Mucosa of rectum (tissue), 2 donors: ENCODE data around the gene PFKFB2.
"Not testable (repeated sequence)": the region's sequence is repeated elsewhere in the genome, so short reads cannot be mapped to it uniquely, and the experiment has no call there.

Experiments used
- H3K27ac ChIP-seq, 2 donors: one replicate each; pipeline ENCODE4 v1.7.0; 2013; ENCODE audit warnings: inconsistent platforms in 2 of 2, low read depth in 2 of 2, low read length in 2 of 2
- H3K27me3 ChIP-seq, 2 donors: one replicate each; pipeline ENCODE4 v1.7.0; 2013; ENCODE audit warnings: low read length in 2 of 2; ENCODE audit not compliant: control insufficient read depth in 2 of 2, insufficient read depth in 2 of 2
- H3K36me3 ChIP-seq, 2 donors: one replicate each; pipeline ENCODE4 v1.7.0; 2013; ENCODE audit warnings: low read length in 2 of 2; ENCODE audit not compliant: control insufficient read depth in 2 of 2, insufficient read depth in 2 of 2
- H3K4me1 ChIP-seq, 2 donors: one replicate each; pipeline ENCODE4 v1.7.0; 2013; ENCODE audit warnings: low read length in 2 of 2, mild to moderate bottlenecking in 1 of 2; ENCODE audit not compliant: control insufficient read depth in 2 of 2, insufficient read depth in 2 of 2
- H3K4me3 ChIP-seq, 2 donors: one replicate each; pipeline ENCODE4 v1.7.0; 2013; ENCODE audit warnings: low read length in 2 of 2
- H3K9ac ChIP-seq, 2 donors: one replicate each; pipeline ENCODE4 v1.7.0; 2013; ENCODE audit warnings: low read length in 2 of 2, low read depth in 1 of 2, mild to moderate bottlenecking in 1 of 2
- H3K9me3 ChIP-seq, 2 donors: one replicate each; pipeline ENCODE4 v1.7.0; 2013; ENCODE audit warnings: low read length in 2 of 2; ENCODE audit not compliant: control insufficient read depth in 2 of 2
- donor health status: healthy.
- donor health status: Normal muscosa, but diverticular disease.

Gene PFKFB2

DNA sequence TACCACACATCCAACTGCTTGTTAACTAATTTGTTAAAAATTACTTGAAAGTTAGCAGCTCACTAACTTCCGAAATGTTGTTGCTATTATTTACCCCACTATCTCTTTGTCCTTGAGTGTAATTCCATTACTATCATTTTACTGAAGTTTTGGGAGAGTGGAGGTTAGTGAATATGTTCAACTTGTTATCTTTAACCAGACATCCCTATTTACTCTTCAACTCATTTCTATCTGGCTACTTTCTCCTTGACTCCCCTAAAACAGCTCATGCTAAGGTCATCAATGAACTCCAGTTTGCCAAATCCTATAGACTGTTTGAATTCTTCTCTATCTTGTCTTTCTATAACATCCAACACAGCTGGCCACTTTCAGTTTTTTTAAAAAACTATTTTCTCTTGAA, 16.2 kb upstream of the PFKFB2 start:
- Histone ChIP-seq H3K9ac (no peak overlapping the region), H3K4me1 (peaks cover 6 to 19% of the 10 kb centered on the region in 2 donors), H3K4me3 (no peak overlapping the region), H3K36me3 (no peaks in the 10 kb centered on the region), H3K27me3 (peaks cover 0 to 6% of the 10 kb centered on the region in 2 donors), H3K27ac (no peak overlapping the region), H3K9me3 (no peaks in the 10 kb centered on the region)

DNA sequence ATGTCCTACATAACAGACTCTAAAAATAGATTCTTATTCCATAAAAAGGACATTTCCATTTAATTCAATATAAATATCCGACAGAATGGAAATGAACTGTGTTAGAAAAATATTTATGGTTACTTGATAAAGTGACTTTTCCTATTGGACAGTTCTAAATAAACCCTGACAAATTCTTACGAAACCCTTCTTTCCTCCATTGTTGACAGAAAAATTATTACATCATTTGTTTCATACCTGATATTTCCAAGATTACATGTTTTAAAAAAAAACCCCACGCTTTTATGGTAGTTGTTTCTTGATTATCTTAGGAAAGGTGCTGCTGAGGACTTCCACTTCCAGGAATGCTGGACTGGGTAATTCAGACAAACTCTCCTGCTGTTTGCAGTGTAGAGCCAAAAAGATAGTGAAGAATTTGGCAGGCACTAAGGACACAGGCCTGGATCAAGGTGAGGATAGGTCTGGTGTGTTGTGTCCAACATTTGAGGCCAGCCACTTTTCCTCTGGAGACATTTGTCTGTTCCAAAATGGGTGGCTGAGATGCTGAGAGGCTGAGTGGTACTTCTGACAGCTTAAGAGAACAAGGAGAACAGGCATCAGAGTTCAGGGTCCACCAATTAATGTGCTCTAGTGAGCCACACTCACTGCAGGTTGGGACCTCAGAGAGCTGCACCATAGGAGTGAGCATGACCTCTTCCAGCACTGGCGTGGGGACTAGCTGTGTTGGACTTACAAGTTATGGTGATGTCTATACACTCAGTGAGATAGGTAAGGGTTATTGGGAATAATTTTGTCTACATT, 13.5 kb upstream of the PFKFB2 start:
- no peaks in the 10 kb centered on the region for H3K9me3 ChIP-seq
- H3K27me3 ChIP-seq = no peaks in the 10 kb centered on the region
- H3K9ac ChIP-seq = no peak overlapping the region
- H3K36me3 ChIP-seq = no peaks in the 10 kb centered on the region
- no peak overlapping the region for H3K4me3 ChIP-seq
- H3K27ac ChIP-seq = no peak overlapping the region
- H3K4me1 ChIP-seq = peaks cover 0 to 4% of the 10 kb centered on the region in 2 donors

DNA sequence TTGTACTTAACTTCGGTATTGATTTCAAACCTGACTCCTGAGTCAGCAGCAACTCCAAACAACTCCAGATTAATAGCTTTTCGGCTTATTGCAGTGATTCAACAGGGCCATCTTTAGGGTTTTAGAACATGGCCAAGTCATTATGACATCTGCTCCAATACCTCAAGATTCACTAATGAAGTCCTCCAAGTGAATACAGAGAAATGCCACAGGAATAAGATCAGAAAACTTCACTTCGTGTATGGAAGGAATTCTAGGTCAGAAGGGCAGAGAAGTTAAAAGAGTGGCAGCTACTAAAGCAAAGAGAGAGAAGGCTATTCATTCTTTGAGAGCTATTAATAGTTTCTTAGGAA, 12.9 kb upstream of the PFKFB2 start:
- Histone ChIP-seq H3K27me3 (no peaks in the 10 kb centered on the region), H3K4me1 (no peaks in the 10 kb centered on the region), H3K27ac (no peak overlapping the region), H3K36me3 (no peaks in the 10 kb centered on the region), H3K4me3 (no peak overlapping the region), H3K9ac (no peak overlapping the region), H3K9me3 (no peaks in the 10 kb centered on the region)

DNA sequence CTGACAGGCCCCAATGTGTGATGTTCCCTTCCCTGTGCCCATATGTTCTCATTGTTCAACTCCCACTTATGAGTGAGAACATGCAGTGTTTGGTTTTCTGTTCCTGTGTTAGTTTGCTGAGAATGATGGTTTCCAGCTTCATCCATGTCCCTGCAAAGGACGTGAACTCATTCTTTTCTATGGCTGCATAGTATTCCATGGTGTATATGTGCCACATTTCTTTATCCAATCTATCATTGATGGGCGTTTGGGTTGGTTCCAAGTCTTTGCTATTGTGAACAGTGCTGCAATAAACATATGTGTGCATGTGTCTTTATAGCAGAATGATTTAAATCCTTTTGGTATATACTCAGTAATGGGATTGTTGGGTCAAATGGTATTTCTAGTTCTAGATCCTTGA, 11.7 kb upstream of the PFKFB2 start:
- H3K27ac ChIP-seq, H3K9me3 ChIP-seq, H3K4me3 ChIP-seq, H3K36me3 ChIP-seq, H3K27me3 ChIP-seq, H3K9ac ChIP-seq, H3K4me1 ChIP-seq: not testable (repeated sequence)

DNA sequence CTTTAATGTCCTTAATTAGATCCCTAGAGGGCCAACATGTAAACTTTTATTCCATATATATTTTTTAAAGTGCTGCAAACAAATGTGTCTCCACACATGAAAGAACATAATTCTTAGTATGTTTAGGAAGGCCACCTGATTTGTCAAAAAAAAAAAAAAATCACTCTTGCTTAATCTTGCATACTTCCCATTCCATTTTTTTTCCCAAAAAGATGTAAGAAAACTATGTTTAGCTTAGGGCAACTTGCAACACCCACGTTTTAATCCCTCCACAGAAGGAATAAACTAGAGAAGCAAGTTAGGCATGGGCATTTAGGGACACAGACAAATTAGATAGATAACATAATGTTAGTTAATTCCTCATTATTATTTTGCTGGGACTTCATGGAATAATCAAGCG, 7.6 kb upstream of the PFKFB2 start:
- Histone ChIP-seq H3K9me3 (no peaks in the 10 kb centered on the region), H3K36me3 (peaks cover 15 to 29% of the 10 kb centered on the region in 2 donors), H3K4me1 (peaks cover 5 to 13% of the 10 kb centered on the region in 2 donors), H3K27me3 (no peaks in the 10 kb centered on the region), H3K4me3 (no peak overlapping the region), H3K27ac (no peak overlapping the region), H3K9ac (no peak overlapping the region)

DNA sequence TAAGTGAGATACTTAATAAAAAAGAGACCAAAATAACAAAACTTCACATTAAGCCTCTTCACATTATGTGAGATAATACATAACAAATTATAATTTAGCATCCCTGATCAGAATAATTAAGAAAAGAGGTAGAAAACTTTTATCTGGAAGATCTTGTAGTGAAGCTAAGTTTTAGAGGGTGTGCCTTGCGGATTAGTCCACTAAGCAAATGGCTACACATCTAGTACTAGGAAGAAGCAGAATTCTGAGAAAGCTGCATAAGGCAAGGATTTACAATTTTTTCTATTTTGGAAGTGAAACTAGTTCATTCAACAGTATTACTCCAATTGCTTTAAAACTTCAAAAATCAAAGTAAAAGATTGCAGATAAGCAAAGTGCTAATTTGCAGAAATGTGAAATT, 5.6 kb upstream of the PFKFB2 start:
- no peaks in the 10 kb centered on the region for H3K27me3 ChIP-seq
- no peaks in the 10 kb centered on the region for H3K9me3 ChIP-seq
- H3K27ac ChIP-seq = no peak overlapping the region
- H3K4me1 ChIP-seq = peaks cover 16 to 29% of the 10 kb centered on the region in 2 donors
- H3K9ac ChIP-seq = no peak overlapping the region
- no peak overlapping the region for H3K4me3 ChIP-seq
- H3K36me3 ChIP-seq = peaks cover 15 to 29% of the 10 kb centered on the region in 2 donors

DNA sequence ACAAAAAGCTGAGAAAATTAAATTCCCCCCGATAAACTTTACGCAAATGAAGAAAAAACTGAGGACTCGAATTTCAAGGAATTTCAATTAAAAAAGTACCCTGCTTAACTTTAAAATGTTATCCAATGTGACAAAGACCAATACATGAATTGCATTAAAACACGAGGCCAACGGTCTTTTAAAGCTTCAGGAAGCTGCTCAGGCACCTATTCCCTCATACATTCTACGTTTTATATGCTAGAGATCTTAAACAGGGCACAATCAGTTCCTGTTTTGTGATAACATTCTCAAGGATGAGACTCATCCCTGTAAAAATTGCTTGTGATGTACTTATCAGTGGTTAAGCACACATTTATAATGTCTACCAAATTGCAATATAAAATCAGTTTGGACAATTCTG, 5.0 kb upstream of the PFKFB2 start:
- H3K9ac ChIP-seq = no peak overlapping the region
- peaks cover 16 to 30% of the 10 kb centered on the region in 2 donors for H3K4me1 ChIP-seq
- no peaks in the 10 kb centered on the region for H3K27me3 ChIP-seq
- H3K4me3 ChIP-seq = no peak overlapping the region
- peaks cover 15 to 29% of the 10 kb centered on the region in 2 donors for H3K36me3 ChIP-seq
- no peaks in the 10 kb centered on the region for H3K9me3 ChIP-seq
- no peak overlapping the region for H3K27ac ChIP-seq

DNA sequence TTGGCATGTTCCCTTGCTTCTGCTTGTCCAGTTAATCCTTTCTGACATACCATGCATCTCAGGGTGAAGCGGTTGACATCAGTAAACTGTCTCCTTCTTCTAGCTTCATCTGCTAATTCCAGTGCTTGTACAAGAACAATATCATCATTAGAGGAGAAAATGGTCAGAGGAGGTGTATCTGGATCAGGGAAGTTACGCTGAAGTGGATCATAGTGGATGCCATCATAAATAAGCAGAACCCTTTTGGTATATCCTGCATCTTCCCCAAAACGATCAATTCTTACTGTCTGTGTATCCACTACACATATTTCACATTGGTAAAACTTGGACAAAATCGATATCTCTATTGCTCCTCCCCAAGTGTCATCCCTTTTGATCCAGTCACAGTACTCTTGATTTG, 4.0 kb upstream of the PFKFB2 start:
- H3K4me3 ChIP-seq = no peak overlapping the region

DNA sequence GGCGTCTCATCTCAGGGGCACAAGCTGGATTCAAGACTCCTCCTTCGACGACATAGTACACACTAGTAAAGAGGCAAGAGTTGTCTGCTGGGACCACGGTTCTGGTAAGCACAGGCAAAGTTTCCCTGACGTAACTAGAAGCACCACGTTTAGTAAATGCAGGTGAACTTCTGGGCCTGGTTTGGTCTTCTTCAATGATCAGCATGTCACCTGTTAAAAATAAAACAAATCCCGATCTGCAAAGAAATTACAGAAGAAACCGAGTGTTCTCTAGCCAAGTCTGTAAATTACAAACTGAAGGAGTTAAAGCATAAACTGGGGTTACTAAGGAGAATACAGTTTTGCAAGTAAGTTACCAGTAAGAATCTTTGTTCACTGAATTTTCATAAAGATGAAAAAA, 3.6 kb upstream of the PFKFB2 start:
- Histone ChIP-seq H3K36me3 (peaks cover 15 to 29% of the 10 kb centered on the region in 2 donors), H3K4me3 (peak overlapping the region; percentile 97), H3K9ac (peak overlapping the region; percentile 94 to 96), H3K27me3 (no peaks in the 10 kb centered on the region), H3K27ac (peak overlapping the region in 1 of 2 donors; percentile 89), H3K4me1 (peaks cover 24 to 34% of the 10 kb centered on the region in 2 donors), H3K9me3 (no peaks in the 10 kb centered on the region)

More for the DNA sequence above, 4.0 kb upstream of the PFKFB2 start:
- Histone ChIP-seq H3K27me3 (no peaks in the 10 kb centered on the region), H3K4me1 (peaks cover 20 to 30% of the 10 kb centered on the region in 2 donors), H3K36me3 (peaks cover 15 to 29% of the 10 kb centered on the region in 2 donors), H3K9me3 (no peaks in the 10 kb centered on the region), H3K9ac (no peak overlapping the region), H3K27ac (no peak overlapping the region)

DNA sequence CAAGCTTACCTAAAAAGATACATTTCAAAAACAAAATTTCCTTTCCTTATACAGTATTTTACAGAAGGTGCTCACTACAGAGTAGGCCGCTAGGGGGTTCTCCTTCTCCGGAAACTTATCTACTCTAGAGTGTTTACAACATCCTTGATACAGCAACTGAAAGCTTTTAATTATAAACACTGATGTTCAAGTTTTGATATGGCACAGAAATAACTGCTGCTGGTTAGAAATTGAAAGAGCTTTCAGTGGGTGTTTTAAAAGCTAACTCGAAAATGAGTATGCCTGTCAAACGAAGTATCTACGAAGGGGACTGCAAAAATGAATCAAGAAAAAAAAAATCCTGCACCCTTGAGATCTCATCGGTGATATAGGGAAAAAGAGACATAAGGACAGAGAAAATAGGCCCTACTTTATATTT, 3.1 kb upstream of the PFKFB2 start:
- Histone ChIP-seq H3K36me3 (peaks cover 15 to 29% of the 10 kb centered on the region in 2 donors), H3K9me3 (no peaks in the 10 kb centered on the region), H3K4me3 (peak overlapping the region; percentile 97), H3K9ac (peak overlapping the region; percentile 94 to 96), H3K4me1 (peaks cover 29 to 39% of the 10 kb centered on the region in 2 donors), H3K27me3 (no peaks in the 10 kb centered on the region), H3K27ac (peak overlapping the region; percentile 89 to 97)
